Posterior vena cava (tissue), 2 donors: ENCODE results near the gene NAA10. TPM values are rescaled to one million over a fixed set of nuclear protein-coding genes. Genes with fewer than 3 reads are reported as not detected.

Source experiments
- DNase-seq: peaks from one replicate; pipeline ENCODE4 v3.0.0-alpha.2; 2020; ENCODE audit warnings: low spot score
- intact Hi-C, 2 donors: fragments of 100-400 bp; cut with DNase I; formaldehyde crosslinking; loops; one replicate each; pipeline versions ENCODE4 v1.14.1 to v1.14.2; 2022 to 2023
- total RNA-seq, 2 donors: library from RNA; stranded (reverse); fragmentation: NEBNext Ultra II Directional; extraction: Animal tissue kit (Norgen Biotek cat#: 25700); gene quantifications; one replicate each; pipeline ENCODE4 v1.2.1, GENCODE V29; 2021
- donor health status: DM: yes; HTN: yes; CAD: no.
- donor health status: DM: yes; HTN: yes; CAD: no.

NAA10 gene
- total RNA-seq, 2 donors from 2014 or later: 69.4 to 75.4 TPM

GRCh38 chrX:153903238-153903980 lies 31.4 kb downstream of the NAA10 start:
- peak; percentile 83 for DNase-seq
- intact Hi-C loops: no loop called here

GRCh38 chrX:153902385-153902784 lies 32.5 kb downstream of the NAA10 start:
- DNase-seq: no peak
- intact Hi-C loops: no loop called here

GRCh38 chrX:153901753-153902140 lies 33.1 kb downstream of the NAA10 start:
- no peak for DNase-seq
- intact Hi-C loops: no loop called here

GRCh38 chrX:153900831-153901752 lies 33.7 kb downstream of the NAA10 start:
- intact Hi-C loops: no loop called here
- DNase-seq: peak; percentile 87

- intact Hi-C loops: no loop called here
- DNase-seq: no peak
These were observed 36.9 kb downstream of the NAA10 start for GRCh38 chrX:153897899-153898298.

- no peak for DNase-seq
- intact Hi-C loops: no loop called here
These were observed 45.7 kb downstream of the NAA10 start for GRCh38 chrX:153889123-153889522.

- intact Hi-C loops: no loop called here
- no peak for DNase-seq
These were observed 46.5 kb downstream of the NAA10 start for GRCh38 chrX:153888344-153888743.

GRCh38 chrX:153887385-153887784 lies 47.5 kb downstream of the NAA10 start:
- intact Hi-C loops: no loop called here
- no peak for DNase-seq

- intact Hi-C loops: no loop called here
- no peak for DNase-seq
These were observed 47.9 kb downstream of the NAA10 start for GRCh38 chrX:153886915-153887314.

- no peak for DNase-seq
- intact Hi-C loops: no loop called here
These were observed 48.6 kb downstream of the NAA10 start, which contains the start of gene L1CAM for GRCh38 chrX:153885968-153886903. Gene L1CAM (minus strand): TSS chrX:153886173. CDS start chrX:153875836, 10,337 bp downstream.

GRCh38 chrX:153885208-153885787 lies 49.5 kb downstream of the NAA10 start:
- no peak for DNase-seq
- intact Hi-C loops: no loop called here

GRCh38 chrX:153884590-153884989 lies 50.2 kb downstream of the NAA10 start:
- intact Hi-C loops: no loop called here
- no peak for DNase-seq

- no peak for DNase-seq
- intact Hi-C loops: no loop called here
These were observed 50.7 kb downstream of the NAA10 start for GRCh38 chrX:153884136-153884535.

- intact Hi-C loops: no loop called here
- DNase-seq: no peak
These were observed 51.5 kb downstream of the NAA10 start for GRCh38 chrX:153883163-153883843.

- intact Hi-C loops: no loop called here
- no peak for DNase-seq
These were observed 52.3 kb downstream of the NAA10 start for GRCh38 chrX:153882557-153882956.

- no peak for DNase-seq
- intact Hi-C loops: no loop called here
These were observed 52.7 kb downstream of the NAA10 start for GRCh38 chrX:153882086-153882498.

- intact Hi-C loops: no loop called here
These were observed 53.6 kb downstream of the NAA10 start for GRCh38 chrX:153881281-153881680.

GRCh38 chrX:153880440-153880815 lies 54.4 kb downstream of the NAA10 start:
- DNase-seq: no peak
- intact Hi-C loops: no loop called here

More at GRCh38 chrX:153881281-153881680, 53.6 kb downstream of the NAA10 start:
- DNase-seq: no peak
